SK-N-SH (cell line): Measurements from ENCODE around the gene IZUMO4. TPM values are rescaled to one million over a fixed set of nuclear protein-coding genes. Genes with fewer than 3 reads are reported as not detected.

Experiments
- CTCF ChIA-PET: fragments of 300-600, 350-600 bp; formaldehyde crosslinking; extraction: SDS; loops from one replicate; lab custom pipeline; 2021; lab: Yijun Ruan, JAX
- POLR2A ChIA-PET: fragments of 350-600 bp; sonication (Branson Sonifier 250); formaldehyde crosslinking; extraction: SDS; loops from one replicate; lab custom pipeline; 2020; ENCODE audit warnings: antibody characterized with exemption, inconsistent platforms; lab: Yijun Ruan, JAX
- DNase-seq: peaks from one replicate; pipeline ENCODE4 v3.0.0; 2012
- H2AFZ ChIP-seq: fragments of 200-600 bp; sonication (generic); 2 replicates; pipeline ENCODE4 v1.8.1; 2016; ENCODE audit warnings: antibody characterized with exemption, mild to moderate bottlenecking, low read depth
- H3F3A ChIP-seq: fragments of 200-600 bp; sonication (generic); replicated peaks from 2 replicates; pipeline ENCODE3; 2016; ENCODE audit warnings: antibody characterized with exemption, mild to moderate bottlenecking; ENCODE audit not compliant: insufficient read depth
- H3K27ac ChIP-seq, 2 experiments: fragments of 200-500 bp in 1 of 2; fragments of 200-600 bp in 1 of 2; sonication (Bioruptor generic) in 1 of 2; sonication (generic), shearing (Covaris generic) in 1 of 2; 2 replicates each; pipeline versions ENCODE4 v1.5.1 to v1.6.1; 2014 to 2016; ENCODE audit warnings: low read depth in 2 of 2, inconsistent platforms in 1 of 2, low read length in 1 of 2, mild to moderate bottlenecking in 1 of 2, mixed read lengths in 1 of 2
- H3K27me3 ChIP-seq: fragments of 200-600 bp; sonication (generic), shearing (Covaris generic); 2 replicates; pipeline ENCODE4 v1.6.1; 2016; ENCODE audit warnings: mixed run types; ENCODE audit not compliant: insufficient read depth
- H3K36me3 ChIP-seq, 2 experiments: fragments of 200-500 bp in 1 of 2; fragments of 200-600 bp in 1 of 2; sonication (Bioruptor generic) in 1 of 2; sonication (generic) in 1 of 2; replicated peaks in 1 of 2; 2 replicates each; pipeline versions ENCODE3 to v1.5.1; 2014 to 2016; ENCODE audit warnings: low read length in 1 of 2, mild to moderate bottlenecking in 1 of 2; ENCODE audit not compliant: insufficient read depth in 2 of 2, control insufficient read depth in 1 of 2
- H3K4me1 ChIP-seq, 2 experiments: fragments of 200-500 bp in 1 of 2; fragments of 200-600 bp in 1 of 2; sonication (Bioruptor generic) in 1 of 2; sonication (generic), shearing (Covaris generic) in 1 of 2; 2 replicates each; pipeline versions ENCODE4 v1.5.1 to v1.6.1; 2014 to 2016; ENCODE audit warnings: low read depth in 1 of 2, low read length in 1 of 2, mixed run types in 1 of 2; ENCODE audit not compliant: insufficient read depth in 2 of 2, control insufficient read depth in 1 of 2
- H3K4me2 ChIP-seq: fragments of 200-600 bp; sonication (generic), shearing (Covaris generic); 2 replicates; pipeline ENCODE4 v1.6.1; 2017; ENCODE audit warnings: mixed run types
- H3K4me3 ChIP-seq, 2 experiments: fragments of 200-500 bp in 1 of 2; fragments of 200-600 bp in 1 of 2; sonication (Bioruptor generic) in 1 of 2; sonication (generic), shearing (Covaris generic) in 1 of 2; 2 replicates each; pipeline versions ENCODE4 v1.5.1 to v1.8.1; 2014 to 2016; ENCODE audit warnings: low read depth in 2 of 2, inconsistent platforms in 1 of 2, low read length in 1 of 2, mild to moderate bottlenecking in 1 of 2, mixed read lengths in 1 of 2, moderate library complexity in 1 of 2
- H3K79me2 ChIP-seq: fragments of 200-600 bp; sonication (generic); 2 replicates; pipeline ENCODE4 v1.8.1; 2017; ENCODE audit warnings: mild to moderate bottlenecking; ENCODE audit not compliant: insufficient read depth
- H3K9ac ChIP-seq: fragments of 200-600 bp; sonication (generic); 2 replicates; pipeline ENCODE4 v1.6.1; 2017; ENCODE audit warnings: mixed run types
- H3K9me2 ChIP-seq: fragments of 200-600 bp; sonication (generic); 2 replicates; pipeline ENCODE4 v1.6.1; 2017; ENCODE audit warnings: mixed run types
- H3K9me3 ChIP-seq: fragments of 200-600 bp; sonication (generic); 2 replicates; pipeline ENCODE4 v1.6.1; 2017; ENCODE audit warnings: mixed run types, mild to moderate bottlenecking, moderate library complexity
- H4K20me1 ChIP-seq: fragments of 200-600 bp; sonication (generic); 2 replicates; pipeline ENCODE4 v1.6.1; 2017; ENCODE audit warnings: mild to moderate bottlenecking, mixed run types; ENCODE audit not compliant: insufficient read depth
- FOSL2 ChIP-seq: IDR thresholded peaks from 2 replicates; pipeline ENCODE4 v1.4.0; 2012; ENCODE audit warnings: low read depth, mild to moderate bottlenecking, moderate library complexity, borderline replicate concordance
- FOXJ3 ChIP-seq: sonication (generic); formaldehyde crosslinking; IDR thresholded peaks from 2 replicates; pipeline ENCODE4 v1.5.1; 2020; ENCODE audit warnings: mild to moderate bottlenecking, missing genetic modification reagents
- GABPA ChIP-seq: IDR thresholded peaks from 2 replicates; pipeline ENCODE4 v1.4.0; 2012; ENCODE audit warnings: low read depth, mild to moderate bottlenecking
- RCOR1 ChIP-seq: fragments of 150-350 bp; IDR thresholded peaks from 2 replicates; pipeline ENCODE4 v1.6.1; 2017; ENCODE audit warnings: antibody characterized with exemption, low read length
- SIN3A ChIP-seq: IDR thresholded peaks from 2 replicates; pipeline ENCODE4 v1.6.1; 2012; ENCODE audit warnings: low read depth, mild to moderate bottlenecking, low read length, moderate library complexity, borderline replicate concordance
- TCF12 ChIP-seq: IDR thresholded peaks from 2 replicates; pipeline ENCODE4 v1.4.0; 2012
- YY1 ChIP-seq: IDR thresholded peaks from 2 replicates; pipeline ENCODE4 v1.4.0; 2012; ENCODE audit warnings: low read depth, mild to moderate bottlenecking
- WGBS: methylation state at CpG from one replicate; pipeline ENCODE4 v1.1.6; 2017; ENCODE audit warnings: low lambda C conversion rate; 5-methylcytosine and 5-hydroxymethylcytosine counted together
- polyA plus RNA-seq, 3 experiments: library from polyadenylated mRNA; depleted of rRNA; stranded (reverse); fragments of >200 nt; gene quantifications; 2 replicates each; pipeline ENCODE4 v1.2.3, GENCODE V29; 2012
- TF ChIP-seq, protein P1 (sequence below): IDR thresholded peaks from 2 replicates; pipeline ENCODE4 v1.4.0; 2012; ENCODE audit warnings: low read depth, borderline replicate concordance
- TF ChIP-seq, protein P2 (sequence below): IDR thresholded peaks from 2 replicates; pipeline ENCODE4; 2012
- TF ChIP-seq, protein P3 (sequence below): fragments of 150-350 bp; IDR thresholded peaks from 2 replicates; pipeline ENCODE4 v1.6.1; 2017; ENCODE audit warnings: antibody characterized with exemption, low read length, low read depth, borderline replicate concordance

Gene IZUMO4
- polyA plus RNA-seq, 1 of the 3 experiments (the other 2 are of a cell fraction) = 4.6 TPM

DNA sequence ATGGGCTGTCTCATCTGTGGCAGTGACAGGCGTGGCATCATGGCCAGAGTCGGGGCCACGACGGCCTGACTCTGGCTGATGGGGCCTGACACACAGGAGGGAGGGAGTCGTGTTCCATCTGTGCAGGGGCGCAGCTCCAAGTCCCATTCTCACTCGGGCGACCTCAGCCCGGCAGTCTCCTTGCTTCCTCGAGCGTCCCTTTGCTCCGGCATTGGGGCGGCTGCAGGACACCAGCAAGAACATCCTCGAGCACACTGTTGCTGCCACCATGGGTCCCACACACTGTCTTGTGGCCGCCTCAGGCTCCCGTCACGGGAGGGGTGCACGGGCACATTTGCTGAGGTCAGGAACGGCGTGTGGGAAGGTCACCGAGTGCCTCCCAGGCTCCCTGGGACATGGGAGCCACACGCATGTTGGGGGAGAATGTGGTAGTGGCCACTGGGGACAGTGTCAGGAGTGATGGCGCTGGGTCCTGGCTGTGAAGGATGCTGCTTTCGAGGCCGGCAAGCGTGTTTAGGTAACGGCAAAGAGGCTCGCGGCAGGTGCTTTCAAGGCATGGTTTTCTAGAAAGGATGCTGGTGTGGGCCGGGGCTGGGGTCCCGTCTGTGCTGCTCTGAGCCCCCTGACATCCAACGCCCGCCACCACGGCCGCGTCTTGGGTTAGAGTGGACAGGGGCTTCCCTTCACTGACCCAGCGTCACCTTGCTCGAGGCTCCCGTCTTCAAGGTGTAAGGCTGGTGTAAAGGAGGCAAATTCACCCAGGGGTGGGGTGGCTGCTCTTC, 3.4 kb downstream of the IZUMO4 start:
- DNase-seq = no peak
- peaks cover 28% of the 10 kb centered on the region for H4K20me1 ChIP-seq

DNA sequence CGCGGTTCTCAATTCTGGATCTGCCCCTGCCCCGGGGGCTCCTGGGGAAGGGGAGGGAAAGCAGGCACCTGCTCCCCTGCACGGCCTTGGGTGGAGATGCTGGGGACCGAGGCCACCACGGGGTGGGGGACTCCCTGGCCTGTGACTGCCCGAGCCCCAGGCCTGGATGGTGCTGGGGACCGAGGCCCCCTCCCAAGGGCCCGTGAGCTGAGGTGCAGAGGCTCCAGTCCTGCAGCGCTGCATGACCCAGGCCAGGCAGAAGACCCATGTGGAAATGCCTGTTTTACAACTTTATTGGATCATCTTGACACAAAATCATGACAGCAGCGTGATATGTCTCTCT, 4.0 kb downstream of the IZUMO4 start:
- H3F3A ChIP-seq = peaks cover 10% of the 10 kb centered on the region
- POLR2A ChIA-PET = no interaction called here
- TF ChIP-seq YY1 = no peak
- TF ChIP-seq TCF12 = no peak
- TF ChIP-seq, all 33 proteins: peak for 0
- Histone ChIP-seq H3K4me3 (no peak overlapping the region), H3K9me3 (no peaks in the 10 kb centered on the region), H3K27ac (no peak overlapping the region), H2AFZ (no peak overlapping the region), H3K27me3 (no peaks in the 10 kb centered on the region), H3K36me3 (peaks cover 16 to 25% of the 10 kb centered on the region in 2 experiments), H3K9ac (no peak overlapping the region), H3K4me2 (no peak overlapping the region), H3K79me2 (peaks cover 30% of the 10 kb centered on the region), H3K9me2 (no peaks in the 10 kb centered on the region), H3K4me1 (peaks cover 0 to 11% of the 10 kb centered on the region in 2 experiments; a peak in 1 of 4 replicates), H4K20me1 (peaks cover 28% of the 10 kb centered on the region)
- DNase-seq = no peak
- CTCF ChIA-PET = no interaction called here
- WGBS = 97% methylated on average over 3 of the region's 11 CpGs

More for the DNA sequence above, 3.4 kb downstream of the IZUMO4 start:
- WGBS = 96% methylated on average over 34 of the region's 39 CpGs
- ChIA-PET CTCF (no interaction called here), POLR2A (no interaction called here)
- Histone ChIP-seq H3K9me3 (no peaks in the 10 kb centered on the region), H2AFZ (no peak overlapping the region), H3K4me3 (no peak overlapping the region), H3K9ac (no peak overlapping the region), H3K79me2 (peaks cover 30% of the 10 kb centered on the region), H3K36me3 (peaks cover 10 to 25% of the 10 kb centered on the region in 2 experiments), H3K9me2 (no peaks in the 10 kb centered on the region), H3K4me1 (peaks cover 0 to 11% of the 10 kb centered on the region in 2 experiments; a peak in 1 of 4 replicates), H3F3A (peaks cover 10% of the 10 kb centered on the region), H3K4me2 (no peak overlapping the region), H3K27ac (no peak overlapping the region), H3K27me3 (no peaks in the 10 kb centered on the region)
- TF ChIP-seq FOSL2 = no peak
- TF ChIP-seq, protein P1, sequence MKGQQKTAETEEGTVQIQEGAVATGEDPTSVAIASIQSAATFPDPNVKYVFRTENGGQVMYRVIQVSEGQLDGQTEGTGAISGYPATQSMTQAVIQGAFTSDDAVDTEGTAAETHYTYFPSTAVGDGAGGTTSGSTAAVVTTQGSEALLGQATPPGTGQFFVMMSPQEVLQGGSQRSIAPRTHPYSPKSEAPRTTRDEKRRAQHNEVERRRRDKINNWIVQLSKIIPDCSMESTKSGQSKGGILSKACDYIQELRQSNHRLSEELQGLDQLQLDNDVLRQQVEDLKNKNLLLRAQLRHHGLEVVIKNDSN = no peak
- TF ChIP-seq, protein P2, sequence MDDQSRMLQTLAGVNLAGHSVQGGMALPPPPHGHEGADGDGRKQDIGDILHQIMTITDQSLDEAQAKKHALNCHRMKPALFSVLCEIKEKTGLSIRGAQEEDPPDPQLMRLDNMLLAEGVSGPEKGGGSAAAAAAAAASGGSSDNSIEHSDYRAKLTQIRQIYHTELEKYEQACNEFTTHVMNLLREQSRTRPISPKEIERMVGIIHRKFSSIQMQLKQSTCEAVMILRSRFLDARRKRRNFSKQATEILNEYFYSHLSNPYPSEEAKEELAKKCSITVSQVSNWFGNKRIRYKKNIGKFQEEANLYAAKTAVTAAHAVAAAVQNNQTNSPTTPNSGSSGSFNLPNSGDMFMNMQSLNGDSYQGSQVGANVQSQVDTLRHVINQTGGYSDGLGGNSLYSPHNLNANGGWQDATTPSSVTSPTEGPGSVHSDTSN = no peak

DNA sequence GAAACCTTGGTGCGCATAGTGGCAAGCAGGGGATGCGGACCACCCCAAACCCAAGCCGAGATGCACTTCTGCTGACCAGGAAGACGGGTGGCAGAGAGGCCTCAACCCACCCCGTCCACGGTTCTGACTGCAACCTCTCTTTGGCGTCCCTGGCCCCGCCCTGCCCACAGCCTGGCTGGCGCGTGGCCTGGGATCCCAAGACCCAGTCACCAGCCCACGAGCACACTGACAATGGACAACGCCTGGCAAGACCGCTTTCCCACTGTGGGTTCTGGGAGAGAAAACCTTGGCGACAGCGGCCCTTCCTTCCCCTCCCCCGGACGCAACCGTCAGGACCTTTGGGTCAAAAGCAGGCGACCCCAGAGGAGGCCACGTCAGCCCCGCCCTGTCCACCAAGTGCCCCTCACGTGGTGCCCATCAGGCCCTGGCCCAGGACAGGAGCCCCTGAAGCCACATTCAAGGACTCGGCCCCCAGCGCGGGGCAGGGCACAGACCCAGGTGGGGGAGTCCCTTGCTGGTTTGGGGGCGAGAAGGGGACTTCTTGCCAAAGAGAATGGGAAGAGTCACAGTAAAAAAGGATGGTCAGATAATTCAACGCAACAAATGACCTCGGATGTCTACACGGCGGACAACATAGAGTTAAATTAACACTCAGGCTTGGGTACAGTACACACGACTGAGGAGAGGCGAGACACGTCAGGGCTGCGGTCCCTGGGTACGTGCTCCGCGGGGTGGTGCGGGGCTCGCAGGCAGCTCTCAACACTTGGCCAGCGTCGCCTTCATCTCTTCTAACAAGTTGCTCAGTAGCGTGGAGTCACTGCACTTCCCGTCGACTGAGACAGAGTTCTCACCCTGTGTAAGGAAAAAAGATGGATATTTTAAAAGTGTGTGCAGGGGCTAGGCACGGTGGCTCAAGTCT, 5.0 kb downstream of the IZUMO4 start:
- WGBS = 96% methylated on average over 34 of the region's 45 CpGs
- Histone ChIP-seq H3F3A (peaks cover 14% of the 10 kb centered on the region), H3K27me3 (no peaks in the 10 kb centered on the region), H3K9me2 (no peaks in the 10 kb centered on the region), H3K36me3 (peaks cover 25% of the 10 kb centered on the region in 2 experiments), H4K20me1 (peaks cover 28% of the 10 kb centered on the region), H3K4me2 (no peak overlapping the region), H3K4me3 (no peak overlapping the region), H3K4me1 (peaks cover 0 to 11% of the 10 kb centered on the region in 2 experiments; a peak in 1 of 4 replicates), H3K9me3 (no peaks in the 10 kb centered on the region), H3K79me2 (peaks cover 36% of the 10 kb centered on the region), H3K9ac (no peak overlapping the region), H3K27ac (no peak overlapping the region), H2AFZ (no peak overlapping the region)
- POLR2A ChIA-PET = no interaction called here
- DNase-seq = no peak
- CTCF ChIA-PET = no interaction called here
- TF ChIP-seq, protein P2 = no peak
- TF ChIP-seq, protein P3, sequence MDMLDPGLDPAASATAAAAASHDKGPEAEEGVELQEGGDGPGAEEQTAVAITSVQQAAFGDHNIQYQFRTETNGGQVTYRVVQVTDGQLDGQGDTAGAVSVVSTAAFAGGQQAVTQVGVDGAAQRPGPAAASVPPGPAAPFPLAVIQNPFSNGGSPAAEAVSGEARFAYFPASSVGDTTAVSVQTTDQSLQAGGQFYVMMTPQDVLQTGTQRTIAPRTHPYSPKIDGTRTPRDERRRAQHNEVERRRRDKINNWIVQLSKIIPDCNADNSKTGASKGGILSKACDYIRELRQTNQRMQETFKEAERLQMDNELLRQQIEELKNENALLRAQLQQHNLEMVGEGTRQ = no peak
- TF ChIP-seq SIN3A (no peak), FOXJ3 (CRISPR knock-in tag) (no peak), RCOR1 (no peak), GABPA (no peak)
- TF ChIP-seq, protein P1 = no peak
